Ascending aorta (tissue), 2 donors: ENCODE data around the gene SURF2. TPM values are rescaled to one million over a fixed set of nuclear protein-coding genes. Genes with fewer than 3 reads are reported as not detected.

Source experiments
- DNase-seq, 2 donors: peaks; one replicate each; pipeline ENCODE4 v3.0.0-alpha.2; 2019; ENCODE audit warnings: low spot score in 2 of 2
- H3K27ac ChIP-seq, 2 donors: fragments of 200-600 bp; sonication (generic); one replicate each; pipeline ENCODE4 v1.5.1; 2016 to 2017; ENCODE audit warnings: mild to moderate bottlenecking in 1 of 2
- H3K27me3 ChIP-seq: fragments of 200-600 bp; sonication (generic); one replicate; pipeline ENCODE4 v1.5.1; 2017
- H3K36me3 ChIP-seq, 2 donors: fragments of 200-600 bp; sonication (generic); one replicate each; pipeline ENCODE4 v1.5.1; 2016
- H3K4me1 ChIP-seq, 2 donors: fragments of 200-600 bp; sonication (generic); one replicate each; pipeline ENCODE4 v1.5.1; 2016 to 2017; ENCODE audit warnings: mild to moderate bottlenecking in 1 of 2
- H3K4me3 ChIP-seq, 2 donors: fragments of 200-600 bp; sonication (generic); one replicate each; pipeline ENCODE4 v1.5.1; 2016 to 2017; ENCODE audit warnings: mild to moderate bottlenecking in 1 of 2
- H3K9me3 ChIP-seq, 2 donors: fragments of 200-600 bp; sonication (generic); one replicate each; pipeline ENCODE4 v1.5.1; 2016
- intact Hi-C: fragments of 100-400 bp; cut with DNase I; formaldehyde crosslinking; loops from one replicate; pipeline ENCODE4 v1.15.1; 2023
- total RNA-seq: library from RNA; depleted of rRNA; stranded (reverse); fragments of >200 nt; gene quantifications from one replicate; pipeline ENCODE4 v1.1.0, GENCODE V29; 2016
- TF ChIP-seq, protein P1 (sequence below), 3 experiments: fragments of 200-600 bp in 2 of 3; fragments of 450-650 bp in 1 of 3; sonication (generic) in 2 of 3; IDR thresholded peaks; one replicate each; pipeline ENCODE4 v1.5.1; 2016 to 2019; ENCODE audit warnings: antibody characterized with exemption in 3 of 3, mild to moderate bottlenecking in 1 of 3, moderate library complexity in 1 of 3

SURF2 gene
- total RNA-seq, 1 donor from 2014 or later = 4.4 TPM

DNA sequence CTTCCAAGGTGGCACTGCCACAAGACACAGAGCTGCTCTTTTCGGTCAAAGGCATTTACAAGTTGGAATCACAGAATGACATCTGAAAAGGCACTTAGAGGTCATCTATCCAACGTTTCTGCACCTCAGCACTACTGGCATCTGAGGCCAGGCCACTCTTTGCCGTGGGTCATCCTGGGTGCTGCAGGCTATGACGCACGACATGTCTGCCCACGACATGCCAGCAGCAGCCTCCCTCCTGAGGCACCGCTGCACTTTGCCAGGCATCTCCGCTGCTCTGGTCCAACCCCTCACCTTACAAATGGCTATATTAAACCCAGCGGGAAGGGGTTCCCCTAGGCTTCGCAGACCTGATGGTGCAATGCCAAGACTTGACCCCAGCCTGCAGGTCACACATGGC, 11.4 kb downstream of the SURF2 start:
- intact Hi-C loops = no loop called here
- H3K27me3 ChIP-seq = no peaks in the 10 kb centered on the region

DNA sequence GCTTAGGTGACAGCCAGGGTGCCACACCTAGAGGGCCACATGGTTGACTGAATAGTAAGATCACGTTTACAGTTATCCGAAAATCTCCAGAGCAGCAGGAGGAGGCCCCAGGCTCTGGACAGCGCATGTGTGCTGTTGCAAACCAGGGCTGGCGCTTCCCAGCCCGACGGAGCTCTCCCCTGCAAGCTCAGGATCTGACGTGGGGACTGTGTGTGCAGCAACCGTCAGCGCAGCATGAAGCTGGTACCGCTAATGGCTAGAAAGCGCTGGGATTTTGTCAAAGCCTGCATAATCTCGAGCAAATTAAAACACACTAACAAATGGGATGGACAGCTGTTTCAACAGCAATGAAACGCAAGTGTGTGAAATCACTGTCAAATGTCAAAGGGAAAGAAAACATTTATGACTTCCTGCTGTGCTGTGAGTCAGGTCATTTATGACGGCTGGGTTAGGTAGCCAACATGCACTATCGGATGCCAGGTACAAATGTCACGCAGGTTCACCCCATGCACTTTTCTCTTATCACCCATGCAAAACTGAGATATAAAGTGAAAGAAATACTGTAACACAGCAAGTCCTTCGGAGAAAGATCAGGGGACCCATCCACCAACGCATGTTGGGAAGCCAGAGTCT, 12.0 kb downstream of the SURF2 start:
- peaks cover 43 to 67% of the 10 kb centered on the region in 2 donors for H3K36me3 ChIP-seq

More for the DNA sequence above, 11.4 kb downstream of the SURF2 start:
- Histone ChIP-seq H3K36me3 (peaks cover 46 to 68% of the 10 kb centered on the region in 2 donors), H3K9me3 (no peaks in the 10 kb centered on the region), H3K4me1 (peaks cover 0 to 31% of the 10 kb centered on the region in 2 donors), H3K27ac (no peak overlapping the region), H3K4me3 (no peak overlapping the region)
- DNase-seq = no peak
- TF ChIP-seq, protein P1, sequence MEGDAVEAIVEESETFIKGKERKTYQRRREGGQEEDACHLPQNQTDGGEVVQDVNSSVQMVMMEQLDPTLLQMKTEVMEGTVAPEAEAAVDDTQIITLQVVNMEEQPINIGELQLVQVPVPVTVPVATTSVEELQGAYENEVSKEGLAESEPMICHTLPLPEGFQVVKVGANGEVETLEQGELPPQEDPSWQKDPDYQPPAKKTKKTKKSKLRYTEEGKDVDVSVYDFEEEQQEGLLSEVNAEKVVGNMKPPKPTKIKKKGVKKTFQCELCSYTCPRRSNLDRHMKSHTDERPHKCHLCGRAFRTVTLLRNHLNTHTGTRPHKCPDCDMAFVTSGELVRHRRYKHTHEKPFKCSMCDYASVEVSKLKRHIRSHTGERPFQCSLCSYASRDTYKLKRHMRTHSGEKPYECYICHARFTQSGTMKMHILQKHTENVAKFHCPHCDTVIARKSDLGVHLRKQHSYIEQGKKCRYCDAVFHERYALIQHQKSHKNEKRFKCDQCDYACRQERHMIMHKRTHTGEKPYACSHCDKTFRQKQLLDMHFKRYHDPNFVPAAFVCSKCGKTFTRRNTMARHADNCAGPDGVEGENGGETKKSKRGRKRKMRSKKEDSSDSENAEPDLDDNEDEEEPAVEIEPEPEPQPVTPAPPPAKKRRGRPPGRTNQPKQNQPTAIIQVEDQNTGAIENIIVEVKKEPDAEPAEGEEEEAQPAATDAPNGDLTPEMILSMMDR (IDR thresholded peaks at IDR 0.05) = no peak

DNA sequence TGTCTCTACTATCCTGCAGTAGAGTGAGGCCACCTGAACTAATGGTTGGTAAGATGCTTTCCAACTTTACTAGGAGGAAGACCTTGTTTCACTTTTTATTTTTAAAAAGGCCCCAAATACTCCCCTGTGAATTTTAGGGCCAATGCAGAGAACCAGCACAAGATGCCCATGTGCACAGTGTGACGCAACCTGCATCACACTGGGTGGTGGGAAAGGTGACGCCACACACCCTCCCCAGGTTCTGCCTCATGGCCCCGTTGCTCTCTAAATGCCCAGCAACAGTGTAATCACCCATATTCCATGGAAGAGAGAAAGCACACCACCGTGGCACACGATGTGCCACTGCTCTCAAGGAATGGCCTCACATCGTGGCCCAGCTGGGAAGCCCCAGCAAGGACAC, 13.1 kb downstream of the SURF2 start:
- no peak for DNase-seq
- H3K27ac ChIP-seq = no peak overlapping the region
- no peaks in the 10 kb centered on the region for H3K9me3 ChIP-seq
- TF ChIP-seq, protein P1 (IDR thresholded peaks at IDR 0.05) = no peak
- H3K36me3 ChIP-seq = peaks cover 34 to 57% of the 10 kb centered on the region in 2 donors
- H3K27me3 ChIP-seq = no peaks in the 10 kb centered on the region
- peaks cover 4 to 40% of the 10 kb centered on the region in 2 donors for H3K4me1 ChIP-seq
- no peak overlapping the region for H3K4me3 ChIP-seq
- intact Hi-C loops = no loop called here

More for the DNA sequence above, 12.0 kb downstream of the SURF2 start:
- Histone ChIP-seq H3K27ac (no peak overlapping the region), H3K4me1 (peaks cover 0 to 37% of the 10 kb centered on the region in 2 donors), H3K4me3 (no peak overlapping the region), H3K9me3 (no peaks in the 10 kb centered on the region), H3K27me3 (no peaks in the 10 kb centered on the region)
- intact Hi-C loops = no loop called here
- TF ChIP-seq, protein P1 (IDR thresholded peaks at IDR 0.05) = no peak
- DNase-seq = no peak

DNA sequence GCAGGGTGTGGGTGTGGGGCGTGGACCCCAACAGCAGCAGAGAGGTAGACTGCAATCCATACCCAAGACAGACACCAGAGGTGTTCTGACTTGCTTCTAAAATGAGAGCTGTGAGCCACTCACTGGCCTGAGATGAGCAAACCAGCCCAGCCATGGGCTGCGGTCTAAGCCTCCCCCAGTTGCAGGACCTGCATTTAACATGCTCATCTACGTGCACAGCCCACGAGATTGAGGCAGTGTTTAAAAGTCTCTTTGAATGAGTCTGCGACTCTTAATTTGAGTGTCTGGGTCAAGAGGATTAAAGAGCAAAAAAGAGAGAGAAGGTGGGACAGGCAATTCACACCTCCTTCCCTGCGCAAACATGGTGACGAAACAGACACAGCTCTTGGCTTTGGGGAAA, 13.6 kb downstream of the SURF2 start:
- Histone ChIP-seq H3K4me1 (peaks cover 7 to 40% of the 10 kb centered on the region in 2 donors), H3K4me3 (no peak overlapping the region), H3K27me3 (no peaks in the 10 kb centered on the region), H3K9me3 (no peaks in the 10 kb centered on the region), H3K27ac (no peak overlapping the region), H3K36me3 (peaks cover 29 to 52% of the 10 kb centered on the region in 2 donors)
- no peak for DNase-seq
- intact Hi-C loops = loop anchor here (10.0 kb wide), 1 partner anchor 655 kb away; the partner anchor contains the start of gene BRD3OS
- TF ChIP-seq, protein P1 (IDR thresholded peaks at IDR 0.05) = no peak

DNA sequence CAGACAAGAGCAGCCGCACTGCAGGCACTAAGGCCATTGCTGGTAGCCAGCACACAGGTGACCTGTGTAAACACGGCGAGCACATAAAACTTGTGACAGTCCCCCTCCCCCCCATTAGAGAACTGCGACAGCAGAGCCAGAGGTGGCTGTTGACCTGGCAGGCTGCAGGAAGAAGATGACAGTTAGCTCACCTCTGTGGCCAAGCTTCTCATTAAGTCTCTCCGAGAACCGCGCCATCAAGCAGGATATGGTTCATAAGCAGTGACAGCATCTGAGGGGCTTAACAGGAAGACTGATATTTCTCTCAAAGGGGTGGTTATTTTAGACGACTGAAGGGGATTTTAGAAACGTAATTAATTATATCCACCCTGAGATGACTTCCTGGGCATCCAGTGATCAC, 14.3 kb downstream of the SURF2 start:
- Histone ChIP-seq H3K4me3 (no peak overlapping the region), H3K4me1 (peaks cover 7 to 40% of the 10 kb centered on the region in 2 donors), H3K9me3 (no peaks in the 10 kb centered on the region), H3K27ac (no peak overlapping the region), H3K36me3 (peaks cover 21 to 47% of the 10 kb centered on the region in 2 donors), H3K27me3 (no peaks in the 10 kb centered on the region)
- TF ChIP-seq, protein P1 (IDR thresholded peaks at IDR 0.05) = no peak
- intact Hi-C loops = loop anchor here (10.0 kb wide), 1 partner anchor 654 kb away; the partner anchor contains the start of gene BRD3OS
- no peak for DNase-seq
